Karpas-422 (cell line): ENCODE results near the gene YPEL1. TPM values are rescaled to one million over a fixed set of nuclear protein-coding genes. Genes with fewer than 3 reads are reported as not detected.
"Not testable (repeated sequence)": the region's sequence is repeated elsewhere in the genome, so short reads cannot be mapped to it uniquely, and the experiment has no call there.

Experiments used
- DNase-seq: peaks from one replicate; pipeline ENCODE4 v3.0.0-alpha.2; 2015
- H2AFZ ChIP-seq: fragments of 200-600 bp; sonication (generic); 2 replicates; pipeline ENCODE4 v1.6.1; 2014; ENCODE audit warnings: antibody characterized with exemption, low read length, mixed read lengths
- H3K27ac ChIP-seq: fragments of 200-600 bp; sonication (generic); 2 replicates; pipeline ENCODE4 v1.5.1; 2014; ENCODE audit warnings: mild to moderate bottlenecking, low read length, moderate library complexity
- H3K27me3 ChIP-seq: fragments of 200-600 bp; sonication (generic); 2 replicates; pipeline ENCODE4 v1.6.1; 2014; ENCODE audit warnings: low read length, mixed read lengths
- H3K36me3 ChIP-seq: fragments of 200-600 bp; sonication (generic); 2 replicates; pipeline ENCODE4 v1.6.1; 2014; ENCODE audit warnings: low read length, mixed read lengths; ENCODE audit not compliant: insufficient read depth
- H3K4me1 ChIP-seq: fragments of 200-600 bp; sonication (generic); 2 replicates; pipeline ENCODE4 v1.6.1; 2014; ENCODE audit warnings: mild to moderate bottlenecking, low read length, mixed read lengths
- H3K4me2 ChIP-seq: fragments of 200-600 bp; sonication (generic); 2 replicates; pipeline ENCODE4 v1.6.1; 2014; ENCODE audit warnings: low read length, low read depth, mild to moderate bottlenecking; ENCODE audit not compliant: poor library complexity, severe bottlenecking
- H3K4me3 ChIP-seq: fragments of 200-600 bp; sonication (generic); 2 replicates; pipeline ENCODE4 v1.5.1; 2014; ENCODE audit warnings: mild to moderate bottlenecking, antibody characterized with exemption, low read length, mixed read lengths
- H3K79me2 ChIP-seq: fragments of 200-600 bp; sonication (generic); 2 replicates; pipeline ENCODE4 v1.6.1; 2014; ENCODE audit warnings: mild to moderate bottlenecking, low read length, mixed read lengths
- H3K9ac ChIP-seq: fragments of 200-600 bp; sonication (generic); 2 replicates; pipeline ENCODE4 v1.6.0; 2014; ENCODE audit warnings: low read length
- H3K9me2 ChIP-seq: fragments of 200-600 bp; sonication (generic), shearing (Covaris generic); replicated peaks from 2 replicates; pipeline ENCODE4 v1.6.0; 2014; ENCODE audit warnings: mild to moderate bottlenecking, low read length, moderate library complexity; ENCODE audit not compliant: insufficient read depth
- H3K9me3 ChIP-seq: fragments of 300-700, 200-600 bp; sonication (generic); 2 replicates; pipeline ENCODE4 v1.6.1; 2014; ENCODE audit warnings: low read length, mixed read lengths
- H4K20me1 ChIP-seq: fragments of 200-600 bp; sonication (generic); 2 replicates; pipeline ENCODE4 v1.6.1; 2014; ENCODE audit warnings: mild to moderate bottlenecking, antibody characterized with exemption, low read length, low read depth; ENCODE audit not compliant: insufficient read depth
- total RNA-seq: library from RNA; depleted of rRNA; stranded (reverse); fragments of >200 nt; shearing (Covaris generic); gene quantifications from 2 replicates; pipeline ENCODE4 v1.2.3, GENCODE V29; 2014; ENCODE audit warnings: low replicate concordance

Gene YPEL1
- total RNA-seq, 1 experiment from 2014 or later = 1.8 TPM

DNA sequence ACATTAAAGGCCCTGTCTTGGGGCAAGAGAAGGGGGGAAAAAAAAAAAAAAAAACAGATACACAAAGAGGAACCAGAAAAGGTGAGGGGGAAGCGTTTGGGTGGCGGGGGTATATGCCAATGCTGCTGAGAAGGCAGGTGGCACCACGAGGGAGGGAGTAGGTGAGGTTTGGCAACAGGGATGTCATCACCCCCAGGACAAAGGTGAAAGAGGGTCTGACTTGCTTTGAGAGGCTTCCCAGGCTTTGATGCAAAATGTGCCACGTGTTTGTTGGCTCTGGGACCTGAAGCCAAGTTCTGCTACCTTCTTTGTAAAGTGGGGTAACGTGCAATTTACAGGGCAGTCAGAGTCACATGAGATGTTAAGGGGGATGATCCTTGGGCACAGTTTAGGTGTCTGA lies 4.1 kb downstream of the YPEL1 start:
- H3K27ac ChIP-seq = no peak overlapping the region
- H3K36me3 ChIP-seq = no peaks in the 10 kb centered on the region
- H3K4me2 ChIP-seq = no peak overlapping the region
- no peaks in the 10 kb centered on the region for H3K79me2 ChIP-seq
- H3K4me3 ChIP-seq = no peak overlapping the region
- H3K4me1 ChIP-seq = peaks cover 10% of the 10 kb centered on the region
- no peak for DNase-seq
- H3K9me2 ChIP-seq = no peaks in the 10 kb centered on the region
- no peak overlapping the region for H2AFZ ChIP-seq
- no peak overlapping the region for H3K9ac ChIP-seq
- no peaks in the 10 kb centered on the region for H4K20me1 ChIP-seq
- H3K27me3 ChIP-seq = no peaks in the 10 kb centered on the region
- no peaks in the 10 kb centered on the region for H3K9me3 ChIP-seq

DNA sequence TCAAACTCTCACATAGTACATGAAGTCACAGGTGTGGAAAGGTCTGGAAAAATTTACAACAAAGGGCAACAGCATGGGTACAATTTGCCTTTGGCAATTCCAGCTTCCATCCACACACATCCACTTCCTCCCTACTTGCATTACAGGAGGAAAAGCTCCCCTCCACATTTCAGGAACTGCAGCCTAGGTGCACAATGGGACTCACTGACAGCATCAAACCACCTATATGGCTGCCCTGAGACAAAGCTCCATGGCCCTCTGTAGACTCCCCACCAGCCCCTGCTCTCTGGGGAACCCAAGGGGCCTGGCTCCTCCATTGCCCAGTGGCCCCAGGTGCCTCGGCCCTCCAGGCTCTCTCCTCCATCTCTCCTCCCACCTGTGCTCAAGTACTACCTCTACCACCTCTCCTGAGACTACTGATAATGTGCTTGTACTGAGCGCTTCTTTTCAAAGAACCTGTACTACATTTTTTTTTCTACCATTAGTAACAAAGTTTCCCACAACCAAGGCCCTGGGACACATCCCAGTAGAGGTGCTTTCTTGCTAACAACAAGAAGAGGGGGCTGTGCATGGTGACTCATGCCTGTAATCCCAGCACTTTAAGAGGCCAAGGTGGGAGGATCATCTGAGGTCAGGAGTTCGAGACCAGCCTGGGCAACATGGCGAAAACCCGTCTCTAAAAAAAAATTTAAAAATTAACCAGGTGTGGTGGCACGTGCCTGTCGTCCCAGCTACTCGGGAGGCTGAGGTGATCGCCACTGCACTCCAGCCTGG lies 4.9 kb downstream of the YPEL1 start:
- Histone ChIP-seq H3K27ac (no peak overlapping the region), H3K9me3 (no peaks in the 10 kb centered on the region), H3K4me1 (peaks cover 10% of the 10 kb centered on the region), H3K4me3 (no peak overlapping the region), H4K20me1 (no peaks in the 10 kb centered on the region), H3K9ac (no peak overlapping the region), H3K9me2 (no peaks in the 10 kb centered on the region), H3K4me2 (no peak overlapping the region), H3K36me3 (no peaks in the 10 kb centered on the region), H3K79me2 (no peaks in the 10 kb centered on the region), H3K27me3 (no peaks in the 10 kb centered on the region), H2AFZ (no peak overlapping the region)
- no peak for DNase-seq

DNA sequence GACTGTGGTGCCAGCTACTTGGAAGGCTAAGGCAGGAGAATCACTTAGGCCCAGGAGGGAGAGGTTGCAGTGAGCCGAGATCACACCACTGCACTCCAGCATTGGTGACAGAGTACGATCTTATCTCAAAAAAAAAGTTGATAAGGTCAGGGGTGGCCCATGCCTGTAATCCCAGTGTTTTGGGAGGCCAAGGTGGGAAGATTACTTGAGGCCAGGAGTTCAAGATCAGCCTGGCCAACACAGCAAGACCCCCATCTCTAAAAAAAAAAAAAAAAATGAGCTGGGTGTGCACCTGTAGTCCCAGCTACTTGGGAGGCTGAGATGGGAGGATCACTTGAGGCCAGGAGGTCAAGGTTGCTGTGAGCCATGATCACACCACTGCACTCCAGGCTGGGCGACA lies 6.4 kb downstream of the YPEL1 start:
- not testable (repeated sequence) for H3K4me1 ChIP-seq, H3K36me3 ChIP-seq, H3K79me2 ChIP-seq, H3K4me3 ChIP-seq, H3K27me3 ChIP-seq, H3K4me2 ChIP-seq, H3K9me3 ChIP-seq, DNase-seq, H2AFZ ChIP-seq, H3K9me2 ChIP-seq, H4K20me1 ChIP-seq, H3K9ac ChIP-seq, H3K27ac ChIP-seq

DNA sequence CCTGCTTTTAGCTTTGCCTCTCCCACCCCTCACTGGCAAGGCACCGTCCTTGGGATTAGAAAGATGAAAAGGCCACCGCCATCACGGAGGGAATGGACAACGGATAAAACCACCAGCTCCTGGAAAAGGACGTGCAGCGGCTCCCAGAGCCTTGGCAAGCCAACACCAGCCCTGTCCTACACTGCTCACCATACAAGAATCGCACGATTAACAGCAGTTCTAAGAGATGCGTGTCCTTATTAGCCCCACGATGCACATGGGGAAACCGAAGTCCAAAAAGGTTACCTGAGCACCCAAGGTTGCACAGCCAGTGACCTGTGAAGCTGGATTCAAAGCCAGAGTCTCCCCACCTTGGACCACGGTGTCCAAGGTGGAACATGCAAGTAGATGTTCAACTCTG lies 7.3 kb downstream of the YPEL1 start:
- no peak overlapping the region for H3K9ac ChIP-seq
- H3K9me3 ChIP-seq = no peaks in the 10 kb centered on the region
- H3K4me3 ChIP-seq = no peak overlapping the region
- no peak overlapping the region for H2AFZ ChIP-seq
- H4K20me1 ChIP-seq = no peaks in the 10 kb centered on the region
- no peaks in the 10 kb centered on the region for H3K36me3 ChIP-seq
- H3K79me2 ChIP-seq = no peaks in the 10 kb centered on the region
- no peak overlapping the region for H3K27ac ChIP-seq
- DNase-seq = no peak
- no peaks in the 10 kb centered on the region for H3K4me1 ChIP-seq
- no peaks in the 10 kb centered on the region for H3K9me2 ChIP-seq
- no peak overlapping the region for H3K4me2 ChIP-seq
- H3K27me3 ChIP-seq = no peaks in the 10 kb centered on the region

DNA sequence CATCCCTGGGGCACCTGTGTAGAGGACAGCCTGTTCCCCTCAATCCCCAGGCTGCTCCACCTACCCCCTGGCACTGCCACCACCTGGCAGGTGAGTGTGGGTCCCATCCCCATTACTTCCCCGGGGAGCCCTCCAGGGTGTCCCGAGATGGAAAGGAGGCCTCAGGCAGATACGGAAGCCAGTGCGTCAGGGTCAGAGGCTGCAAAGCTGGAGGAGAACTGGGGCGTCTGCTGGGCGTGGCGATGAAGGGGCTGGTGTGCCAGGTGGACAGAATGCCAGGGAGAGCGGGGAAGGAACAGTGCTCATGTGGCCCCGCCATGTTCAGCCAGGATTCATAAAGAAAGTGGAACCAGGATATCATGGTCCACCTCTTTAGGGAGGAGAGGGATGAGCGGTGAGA lies 7.8 kb downstream of the YPEL1 start:
- Histone ChIP-seq H3K9ac (no peak overlapping the region), H3K27me3 (no peaks in the 10 kb centered on the region), H3K4me1 (no peaks in the 10 kb centered on the region), H3K9me2 (no peaks in the 10 kb centered on the region), H3K4me3 (no peak overlapping the region), H2AFZ (no peak overlapping the region), H4K20me1 (no peaks in the 10 kb centered on the region), H3K4me2 (no peak overlapping the region), H3K9me3 (no peaks in the 10 kb centered on the region), H3K79me2 (no peaks in the 10 kb centered on the region), H3K36me3 (no peaks in the 10 kb centered on the region), H3K27ac (no peak overlapping the region)
- no peak for DNase-seq

DNA sequence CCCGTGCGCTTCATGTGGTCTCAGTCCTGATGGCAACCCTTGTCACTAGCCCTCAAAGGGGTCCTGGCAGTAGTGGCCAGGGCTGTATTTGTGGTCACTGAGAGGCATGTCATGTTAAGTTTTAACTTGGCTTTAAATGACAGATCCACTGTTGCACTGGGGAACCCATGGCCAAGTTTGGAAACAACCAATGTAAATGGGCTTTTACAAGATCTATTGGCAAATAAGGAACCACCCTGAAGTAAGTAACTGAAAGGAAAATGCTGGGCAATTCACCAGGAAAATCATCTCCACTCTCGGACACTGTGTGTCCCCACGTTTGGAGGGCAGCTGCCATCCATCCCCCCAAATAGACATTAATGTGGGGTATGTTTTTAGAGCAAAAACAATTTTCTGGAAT lies 8.4 kb downstream of the YPEL1 start:
- Histone ChIP-seq H3K36me3 (no peaks in the 10 kb centered on the region), H3K27me3 (no peaks in the 10 kb centered on the region), H3K4me3 (no peak overlapping the region), H3K9ac (no peak overlapping the region), H3K9me3 (no peaks in the 10 kb centered on the region), H4K20me1 (no peaks in the 10 kb centered on the region), H3K4me2 (no peak overlapping the region), H3K27ac (no peak overlapping the region), H2AFZ (no peak overlapping the region), H3K9me2 (no peaks in the 10 kb centered on the region), H3K4me1 (no peaks in the 10 kb centered on the region), H3K79me2 (no peaks in the 10 kb centered on the region)
- DNase-seq = no peak

DNA sequence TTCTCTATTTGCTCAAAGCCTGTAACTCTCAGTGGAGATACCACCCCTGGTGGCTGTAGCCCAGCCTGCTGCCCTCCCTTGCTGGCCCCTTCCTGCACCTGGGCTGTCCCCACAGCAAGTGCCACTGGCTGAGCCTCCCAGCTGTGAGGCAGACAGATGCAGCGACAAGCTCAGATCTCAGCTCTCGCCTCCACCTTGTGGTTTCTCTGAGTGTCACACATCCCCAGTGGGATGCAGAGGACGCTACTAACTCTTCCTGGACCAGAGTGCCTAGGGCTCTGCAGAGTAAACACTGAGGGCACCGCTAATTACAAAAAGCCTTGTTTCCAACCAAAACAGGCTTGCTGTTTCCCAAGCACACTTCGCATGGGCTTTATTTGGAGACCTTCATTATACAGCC lies 8.9 kb downstream of the YPEL1 start:
- no peaks in the 10 kb centered on the region for H3K36me3 ChIP-seq
- no peaks in the 10 kb centered on the region for H3K4me1 ChIP-seq
- H4K20me1 ChIP-seq = no peaks in the 10 kb centered on the region
- no peak overlapping the region for H3K4me2 ChIP-seq
- no peaks in the 10 kb centered on the region for H3K9me3 ChIP-seq
- H3K27ac ChIP-seq = no peak overlapping the region
- H3K27me3 ChIP-seq = no peaks in the 10 kb centered on the region
- H3K4me3 ChIP-seq = no peak overlapping the region
- H3K79me2 ChIP-seq = no peaks in the 10 kb centered on the region
- H3K9ac ChIP-seq = no peak overlapping the region
- H2AFZ ChIP-seq = no peak overlapping the region
- peak; percentile 84 for DNase-seq
- no peaks in the 10 kb centered on the region for H3K9me2 ChIP-seq

DNA sequence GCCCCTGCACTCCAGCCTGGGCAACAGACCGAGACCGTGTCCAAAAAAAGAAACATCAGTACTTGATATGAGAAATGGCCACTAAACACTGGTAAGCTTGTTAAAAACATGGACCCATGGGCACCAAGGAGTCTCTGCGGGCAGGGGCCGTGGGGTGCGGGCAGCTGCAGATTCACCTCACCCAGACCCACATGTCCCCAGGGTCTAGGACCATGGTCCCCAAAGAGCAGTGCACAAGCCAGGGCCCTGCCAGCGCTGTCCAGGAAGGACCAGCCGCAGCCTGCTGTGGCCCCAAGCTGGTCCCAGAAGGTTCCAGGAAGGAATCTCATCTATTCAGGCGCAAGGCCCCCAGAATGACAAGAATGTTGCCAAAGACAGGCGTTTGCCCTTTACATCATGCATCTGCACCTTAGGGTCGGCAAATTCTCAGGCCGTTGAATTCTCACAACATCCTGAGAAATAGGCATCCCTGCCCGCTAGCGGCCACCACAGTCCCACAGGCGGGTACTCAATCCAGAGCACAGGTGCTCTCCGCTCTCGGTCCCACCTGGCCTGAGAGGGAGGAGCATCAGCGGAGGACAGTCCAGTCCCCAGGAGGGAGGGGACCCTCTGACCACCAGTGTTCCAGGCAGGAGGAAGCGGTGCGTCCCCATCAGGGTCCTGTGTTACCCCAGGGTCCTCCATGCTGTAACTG lies 9.5 kb downstream of the YPEL1 start:
- Histone ChIP-seq H3K9ac (no peak overlapping the region), H3K4me1 (no peaks in the 10 kb centered on the region), H3K27me3 (no peaks in the 10 kb centered on the region), H3K9me2 (no peaks in the 10 kb centered on the region), H3K4me2 (no peak overlapping the region), H4K20me1 (no peaks in the 10 kb centered on the region), H3K27ac (no peak overlapping the region), H3K9me3 (no peaks in the 10 kb centered on the region), H3K36me3 (no peaks in the 10 kb centered on the region), H3K79me2 (no peaks in the 10 kb centered on the region), H2AFZ (no peak overlapping the region), H3K4me3 (no peak overlapping the region)
- no peak for DNase-seq
